Gastrocnemius medialis (tissue), 4 donors: ENCODE data around the gene SETBP1.

Experiments
- CTCF ChIP-seq, 5 experiments: fragments of 450-650 bp in 3 of 5; fragments of 200-600 bp in 2 of 5; sonication (generic) in 2 of 5; IDR thresholded peaks in 4 of 5; conservative IDR thresholded peaks in 1 of 5; 1 replicate in 4 of 5; 2 replicates in 1 of 5; pipeline ENCODE4 v1.5.1; 2016 to 2019; ENCODE audit warnings: antibody characterized with exemption in 5 of 5, mild to moderate bottlenecking in 3 of 5, moderate library complexity in 3 of 5
- POLR2A ChIP-seq, 2 donors: fragments of 450-650 bp; IDR thresholded peaks; one replicate each; pipeline ENCODE4 v1.6.1; 2017; ENCODE audit warnings: antibody characterized with exemption in 2 of 2, mild to moderate bottlenecking in 2 of 2, moderate library complexity in 2 of 2

DNA sequence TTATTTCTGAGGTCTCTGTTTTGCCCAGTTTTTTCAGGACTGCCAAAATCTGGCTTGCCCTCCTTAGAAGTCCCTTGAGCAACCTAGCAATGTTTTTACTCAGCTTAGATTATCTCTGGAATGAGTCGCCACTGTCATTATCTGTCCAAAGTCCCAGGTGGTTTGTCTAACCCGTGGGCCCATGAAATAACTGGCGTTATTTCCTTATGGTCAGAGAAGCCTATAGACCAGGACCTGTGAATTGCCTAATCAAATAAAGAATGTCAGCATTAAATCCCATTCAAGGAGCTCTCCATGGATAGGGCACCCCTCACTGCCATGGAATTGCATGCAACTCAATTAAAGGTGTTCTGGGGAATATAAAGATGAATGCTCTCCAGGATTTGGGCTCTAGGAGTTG, 373.9 kb downstream of the SETBP1 start:
- no peak for TF ChIP-seq CTCF (IDR thresholded peaks at IDR 0.05 in 4 of 5, conservative IDR thresholded peaks at IDR 0.05 in 1 of 5)
- TF ChIP-seq POLR2A (IDR thresholded peaks at IDR 0.05), result no peak
